Activated T-cell treated with anti-CD3 and anti-CD28 coated beads, Interleukin-2, amount 50 U/mL, for 72 hours (primary cell): ENCODE measurements around the gene KRT74. TPM values are rescaled to one million over a fixed set of nuclear protein-coding genes. Genes with fewer than 3 reads are reported as not detected.

Source experiments
- ATAC-seq, 2 donors: fragments of 150-1000 bp; cut with Tn5 transposase; replicated peaks in 1 of 2; 2 replicates each; pipeline ENCODE4 v1.10.0; 2021; ENCODE audit warnings: moderate library complexity in 2 of 2, mild to moderate bottlenecking in 1 of 2
- DNase-seq, 2 donors: peaks; one replicate each; pipeline ENCODE4 v3.0.0; 2021 to 2022; ENCODE audit warnings: mixed read lengths in 1 of 2
- H3K27ac Mint-ChIP-seq: one replicate; pipeline ENCODE4 v1.8.0; 2022; ENCODE audit warnings: mild to moderate bottlenecking, moderate library complexity, mixed read lengths
- H3K27me3 Mint-ChIP-seq: one replicate; pipeline ENCODE4 v1.8.0; 2022; ENCODE audit warnings: low read depth, mixed read lengths
- H3K36me3 Mint-ChIP-seq, 2 donors: one replicate each; pipeline ENCODE4 v1.8.0; 2022; ENCODE audit warnings: mixed read lengths in 2 of 2, mild to moderate bottlenecking in 1 of 2; ENCODE audit not compliant: insufficient read depth in 2 of 2
- H3K4me1 Mint-ChIP-seq: one replicate; pipeline ENCODE4 v1.8.0; 2022; ENCODE audit warnings: low read depth, mixed read lengths
- H3K4me3 Mint-ChIP-seq, 2 donors: one replicate each; pipeline ENCODE4 v1.8.0; 2022; ENCODE audit warnings: mild to moderate bottlenecking in 2 of 2, mixed read lengths in 2 of 2, moderate library complexity in 2 of 2
- H3K9me3 Mint-ChIP-seq, 2 donors: one replicate each; pipeline ENCODE4 v1.8.0; 2022; ENCODE audit warnings: mixed read lengths in 2 of 2
- total RNA-seq, 2 donors: library from RNA; stranded (reverse); gene quantifications; one replicate each; pipeline ENCODE4 v1.2.3, GENCODE V29; 2022

The KRT74 gene
- under 1 TPM in 1 of 2 donors, not detected in 1; 0.12 TPM for total RNA-seq

GRCh38 chr12:52573743-52574142 is at the start of gene KRT74:
KRT74 (minus strand) TSS chr12:52573843; CDS start chr12:52573777, 66 bp downstream.
- Mint-ChIP-seq H3K4me1 (peaks cover 4% of the 10 kb centered on the region), H3K9me3 (no peaks in the 10 kb centered on the region)
- no peak for ATAC-seq

GRCh38 chr12:52622349-52622748 is 48.7 kb upstream of the KRT74 start:
- H3K27me3 Mint-ChIP-seq = no peaks in the 10 kb centered on the region
- ATAC-seq = no peak
- no peaks in the 10 kb centered on the region for H3K9me3 Mint-ChIP-seq
- H3K27ac Mint-ChIP-seq = no peak overlapping the region
- no peak overlapping the region for H3K4me3 Mint-ChIP-seq
- H3K4me1 Mint-ChIP-seq = peaks cover 23% of the 10 kb centered on the region
- no peak for DNase-seq
- H3K36me3 Mint-ChIP-seq = no peaks in the 10 kb centered on the region

More at GRCh38 chr12:52573743-52574142, at the start of gene KRT74:
- H3K36me3 Mint-ChIP-seq = no peaks in the 10 kb centered on the region
- H3K27ac Mint-ChIP-seq = no peak within 1 kb of the TSS
- no peaks in the 10 kb centered on the region for H3K27me3 Mint-ChIP-seq
- H3K4me3 Mint-ChIP-seq = no peak within 1 kb of the TSS
- DNase-seq = no peak

GRCh38 chr12:52618866-52619265 is 45.2 kb upstream of the KRT74 start:
- no peaks in the 10 kb centered on the region for H3K9me3 Mint-ChIP-seq
- peaks cover 48% of the 10 kb centered on the region for H3K4me1 Mint-ChIP-seq
- no peaks in the 10 kb centered on the region for H3K27me3 Mint-ChIP-seq
- H3K4me3 Mint-ChIP-seq = no peak overlapping the region
- DNase-seq = no peak
- no peak overlapping the region for H3K27ac Mint-ChIP-seq
- H3K36me3 Mint-ChIP-seq = no peaks in the 10 kb centered on the region
- no peak for ATAC-seq

GRCh38 chr12:52618216-52618615 is 44.6 kb upstream of the KRT74 start, which contains the start of gene KRT73:
KRT73 (minus strand) TSS chr12:52618559; CDS start chr12:52618524, 35 bp downstream.
- DNase-seq = no peak
- no peaks in the 10 kb centered on the region for H3K9me3 Mint-ChIP-seq
- no peaks in the 10 kb centered on the region for H3K36me3 Mint-ChIP-seq
- no peak within 1 kb of the TSS for H3K27ac Mint-ChIP-seq
- no peaks in the 10 kb centered on the region for H3K27me3 Mint-ChIP-seq
- H3K4me3 Mint-ChIP-seq = no peak within 1 kb of the TSS
- no peak for ATAC-seq
- H3K4me1 Mint-ChIP-seq = peaks cover 55% of the 10 kb centered on the region

GRCh38 chr12:52617403-52617785 is 43.8 kb upstream of the KRT74 start:
- Mint-ChIP-seq H3K4me3 (no peak overlapping the region), H3K4me1 (peaks cover 62% of the 10 kb centered on the region), H3K36me3 (no peaks in the 10 kb centered on the region), H3K27me3 (no peaks in the 10 kb centered on the region), H3K27ac (no peak overlapping the region), H3K9me3 (no peaks in the 10 kb centered on the region)
- no peak for DNase-seq
- no peak for ATAC-seq

- no peak for DNase-seq
- no peak for ATAC-seq
- no peak overlapping the region for H3K4me3 Mint-ChIP-seq
- no peaks in the 10 kb centered on the region for H3K36me3 Mint-ChIP-seq
- H3K9me3 Mint-ChIP-seq = no peaks in the 10 kb centered on the region
- H3K4me1 Mint-ChIP-seq = peaks cover 64% of the 10 kb centered on the region
- no peak overlapping the region for H3K27ac Mint-ChIP-seq
- no peaks in the 10 kb centered on the region for H3K27me3 Mint-ChIP-seq
Measured at GRCh38 chr12:52616680-52617402, 43.2 kb upstream of the KRT74 start.

- H3K36me3 Mint-ChIP-seq = no peaks in the 10 kb centered on the region
- H3K4me3 Mint-ChIP-seq = no peak overlapping the region
- no peak for ATAC-seq
- H3K4me1 Mint-ChIP-seq = peaks cover 63% of the 10 kb centered on the region
- no peak overlapping the region for H3K27ac Mint-ChIP-seq
- no peaks in the 10 kb centered on the region for H3K9me3 Mint-ChIP-seq
- no peak for DNase-seq
- no peaks in the 10 kb centered on the region for H3K27me3 Mint-ChIP-seq
Measured at GRCh38 chr12:52615912-52616311, 42.3 kb upstream of the KRT74 start.

- DNase-seq = peak; percentile 36 to 40
- H3K9me3 Mint-ChIP-seq = no peaks in the 10 kb centered on the region
- H3K27me3 Mint-ChIP-seq = no peaks in the 10 kb centered on the region
- peak overlapping the region; percentile 20 to 50 for H3K4me3 Mint-ChIP-seq
- peaks cover 64% of the 10 kb centered on the region for H3K4me1 Mint-ChIP-seq
- ATAC-seq = peak; percentile 84
- H3K27ac Mint-ChIP-seq = no peak overlapping the region
- H3K36me3 Mint-ChIP-seq = no peaks in the 10 kb centered on the region
Measured at GRCh38 chr12:52615208-52615868, 41.7 kb upstream of the KRT74 start.

- ATAC-seq = no peak
- Mint-ChIP-seq H3K27me3 (no peaks in the 10 kb centered on the region), H3K9me3 (no peaks in the 10 kb centered on the region), H3K4me1 (peaks cover 71% of the 10 kb centered on the region), H3K27ac (no peak overlapping the region), H3K4me3 (no peak overlapping the region), H3K36me3 (no peaks in the 10 kb centered on the region)
- DNase-seq = no peak
Measured at GRCh38 chr12:52614381-52615207, 41.0 kb upstream of the KRT74 start.

GRCh38 chr12:52613384-52614030 is 39.9 kb upstream of the KRT74 start:
- no peak for DNase-seq

GRCh38 chr12:52612431-52613383 is 39.1 kb upstream of the KRT74 start:
- DNase-seq (no peak), ATAC-seq (no peak)
- Mint-ChIP-seq H3K9me3 (no peaks in the 10 kb centered on the region), H3K4me1 (peaks cover 86% of the 10 kb centered on the region), H3K36me3 (no peaks in the 10 kb centered on the region), H3K27me3 (no peaks in the 10 kb centered on the region), H3K27ac (no peak overlapping the region), H3K4me3 (no peak overlapping the region)

More at GRCh38 chr12:52613384-52614030, 39.9 kb upstream of the KRT74 start:
- H3K36me3 Mint-ChIP-seq = no peaks in the 10 kb centered on the region
- peak in 1 of 2 donors; percentile 21 for ATAC-seq
- H3K9me3 Mint-ChIP-seq = no peaks in the 10 kb centered on the region
- no peak overlapping the region for H3K27ac Mint-ChIP-seq
- H3K4me3 Mint-ChIP-seq = no peak overlapping the region
- H3K4me1 Mint-ChIP-seq = peaks cover 82% of the 10 kb centered on the region
- no peaks in the 10 kb centered on the region for H3K27me3 Mint-ChIP-seq

- DNase-seq (no peak), ATAC-seq (no peak)
- H3K4me3 Mint-ChIP-seq = peak overlapping the region in 1 of 2 donors; percentile 4
- no peaks in the 10 kb centered on the region for H3K27me3 Mint-ChIP-seq
- H3K27ac Mint-ChIP-seq = no peak overlapping the region
- H3K36me3 Mint-ChIP-seq = no peaks in the 10 kb centered on the region
- H3K4me1 Mint-ChIP-seq = peaks cover 86% of the 10 kb centered on the region
- no peaks in the 10 kb centered on the region for H3K9me3 Mint-ChIP-seq
Measured at GRCh38 chr12:52611080-52611468, 37.4 kb upstream of the KRT74 start.
